ENCODE results near the gene NFE2.

NFE2 gene

DNA sequence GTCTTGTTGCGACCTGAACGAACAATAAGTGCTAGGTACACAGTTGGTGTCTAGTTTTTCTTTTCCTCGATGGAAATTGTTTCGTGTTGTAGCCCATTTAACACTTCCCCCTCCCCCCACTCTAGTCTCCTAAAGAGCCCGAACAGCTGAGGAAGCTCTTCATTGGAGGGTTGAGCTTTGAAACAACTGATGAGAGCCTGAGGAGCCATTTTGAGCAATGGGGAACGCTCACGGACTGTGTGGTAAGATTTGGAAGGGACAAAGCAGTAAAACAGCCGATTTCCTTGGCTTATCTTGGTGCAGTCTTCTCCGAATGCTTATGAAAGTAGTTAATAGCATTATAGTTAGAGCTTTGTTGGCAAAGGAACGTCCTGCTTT, 19.6 kb downstream of the NFE2 start:
- peak; percentile 65 for DNase-seq

GRCh38 chr12:54280468-54281260, 20.2 kb downstream of the NFE2 start, which contains the start of gene HNRNPA1:
Gene HNRNPA1, plus strand, starts transcription at chr12:54280726. Its CDS starts 82 bp downstream, at chr12:54280808.
- peak; percentile 100 for DNase-seq

GRCh38 chr12:54279632-54280467, 21.0 kb downstream of the NFE2 start, which contains the start of gene CBX5:
Gene CBX5, minus strand, starts transcription at chr12:54280122. Its CDS starts 22,472 bp downstream, at chr12:54257650.
- DNase-seq, result peak; percentile 99

GRCh38 chr12:54279227-54279631, 21.6 kb downstream of the NFE2 start:
- DNase-seq, result no peak

DNA sequence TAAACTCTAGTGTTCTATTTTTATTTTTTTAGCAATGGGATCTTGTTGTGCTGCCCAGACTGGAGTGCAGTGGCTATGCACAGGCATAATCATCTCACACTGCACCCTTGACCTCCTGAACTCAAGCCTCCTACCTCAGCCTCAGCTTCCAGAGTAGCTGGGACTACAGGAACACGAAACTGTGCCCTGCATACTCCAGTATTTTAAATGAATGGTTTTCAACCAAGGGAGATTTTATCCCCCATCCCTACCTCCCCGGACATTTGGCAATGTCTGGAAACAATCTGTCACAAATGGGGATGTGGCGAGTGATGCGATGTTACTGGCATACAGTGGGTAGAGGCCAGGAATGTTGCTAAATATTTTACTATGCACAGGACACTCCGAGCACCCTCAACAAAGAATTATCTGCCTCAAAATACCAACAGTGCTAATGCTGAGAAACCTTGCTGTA, 23.0 kb downstream of the NFE2 start:
- no peak for DNase-seq

DNA sequence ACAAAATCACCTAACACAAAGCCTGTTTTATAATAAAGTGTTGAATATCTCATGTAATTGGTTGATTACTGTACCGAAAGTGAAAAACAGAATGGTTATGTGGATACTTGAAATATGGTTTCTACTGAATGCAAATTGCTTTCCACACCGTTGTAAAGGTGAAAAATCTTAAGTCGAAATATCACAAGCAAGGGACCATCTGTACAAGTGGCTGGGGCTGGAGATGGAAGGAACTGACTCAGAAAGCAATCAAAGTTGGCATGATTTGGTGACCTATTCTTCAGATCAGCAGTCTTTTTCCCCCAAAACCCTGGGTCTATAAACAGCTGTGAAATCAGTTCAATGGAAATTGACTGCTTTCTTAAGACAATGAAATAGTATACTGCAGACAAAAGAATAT, 24.4 kb downstream of the NFE2 start:
- no peak for DNase-seq

DNA sequence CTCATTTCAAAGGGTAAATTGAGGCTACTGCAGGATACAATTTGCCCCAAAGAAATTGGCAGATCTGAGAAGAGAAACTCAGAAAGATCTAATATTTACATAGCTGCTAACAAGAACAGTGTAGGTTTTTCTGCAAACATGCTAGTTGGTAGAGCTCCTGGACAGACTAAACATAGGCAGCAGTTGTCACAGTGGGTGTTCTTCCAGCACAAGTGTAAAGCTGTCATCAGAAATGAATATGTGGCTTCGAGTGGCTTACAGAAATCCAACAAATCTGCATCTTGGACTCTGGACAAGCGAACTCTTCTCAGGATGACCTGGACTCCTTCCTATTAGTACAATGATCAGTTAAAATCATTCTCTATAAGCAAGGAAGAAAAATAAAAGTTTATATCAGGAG, 26.8 kb downstream of the NFE2 start:
- DNase-seq, result no peak

GRCh38 chr12:54272214-54272613, 28.6 kb downstream of the NFE2 start:
- peak; percentile 59 for DNase-seq

DNA sequence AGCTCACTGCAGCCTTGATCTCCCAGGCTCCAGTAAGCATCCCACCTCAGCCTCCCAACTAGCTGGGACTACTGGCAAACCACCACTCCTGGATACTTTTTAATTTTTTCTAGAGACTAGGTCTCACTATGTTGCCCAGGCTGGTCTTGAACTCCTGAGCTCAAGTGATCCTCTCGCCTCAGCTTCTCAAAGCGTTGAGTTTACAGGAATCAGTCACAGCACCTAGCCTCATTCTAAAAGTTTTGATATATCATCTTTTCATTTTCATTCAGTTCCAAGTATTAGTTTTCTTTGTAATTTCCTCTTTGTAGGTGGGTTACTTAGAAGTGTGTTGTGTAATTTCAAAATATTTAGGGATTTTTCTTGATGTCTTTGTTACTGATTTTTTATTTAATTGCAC, 30.5 kb downstream of the NFE2 start:
- DNase-seq, result peak; percentile 55

DNA sequence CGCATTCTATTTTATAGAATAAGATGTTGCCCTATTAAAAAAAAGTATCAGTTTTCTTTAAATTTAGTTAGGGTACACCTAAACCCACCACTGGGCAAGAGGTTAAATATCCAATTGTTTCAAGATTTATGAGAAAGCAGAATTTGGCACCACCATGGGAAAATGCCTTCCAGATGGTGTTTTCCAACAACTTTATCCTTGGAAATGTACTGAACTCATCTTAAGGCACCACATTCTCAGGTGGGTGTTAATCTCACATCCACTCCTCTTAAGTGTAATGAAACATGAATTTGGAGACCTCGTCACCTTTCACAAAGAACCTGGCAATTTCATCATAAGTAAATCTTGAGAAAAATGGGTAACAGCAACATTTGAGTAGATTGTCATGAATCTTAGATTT, 34.0 kb downstream of the NFE2 start:
- DNase-seq, result no peak

- no peak for DNase-seq
These were observed 35.4 kb downstream of the NFE2 start for GRCh38 chr12:54265364-54265812.

GRCh38 chr12:54262403-54262925, 38.4 kb downstream of the NFE2 start:
- DNase-seq, result no peak

DNA sequence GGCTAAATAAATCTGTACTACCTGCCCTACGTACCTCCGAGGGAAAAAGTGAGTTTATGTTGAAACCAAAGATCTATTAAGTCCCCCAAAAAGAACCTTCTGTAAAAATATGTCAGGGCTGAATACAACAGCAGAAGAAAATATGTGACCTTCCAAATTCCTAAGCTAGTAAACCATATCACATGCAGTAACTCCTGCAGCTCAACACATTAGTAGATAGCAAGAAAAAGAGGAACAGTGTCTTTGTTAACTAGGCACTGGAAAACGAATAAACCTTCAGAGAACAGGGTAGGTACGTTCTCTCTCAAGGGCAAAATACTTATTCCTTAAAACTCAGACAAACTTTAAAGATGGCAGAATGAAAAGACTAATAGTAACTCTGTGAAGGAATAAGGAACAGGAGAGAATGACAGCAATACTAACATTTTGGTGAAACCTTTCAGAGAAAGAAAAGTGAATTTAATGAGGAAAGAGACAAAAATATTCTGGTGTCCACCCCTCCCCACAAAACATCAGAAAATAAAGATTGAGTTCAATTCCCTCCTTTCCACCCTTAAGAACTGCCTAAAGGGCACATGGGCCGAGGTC, 38.9 kb downstream of the NFE2 start:
- DNase-seq, result no peak

- no peak for DNase-seq
These were observed 41.4 kb downstream of the NFE2 start for GRCh38 chr12:54259194-54260011.

DNA sequence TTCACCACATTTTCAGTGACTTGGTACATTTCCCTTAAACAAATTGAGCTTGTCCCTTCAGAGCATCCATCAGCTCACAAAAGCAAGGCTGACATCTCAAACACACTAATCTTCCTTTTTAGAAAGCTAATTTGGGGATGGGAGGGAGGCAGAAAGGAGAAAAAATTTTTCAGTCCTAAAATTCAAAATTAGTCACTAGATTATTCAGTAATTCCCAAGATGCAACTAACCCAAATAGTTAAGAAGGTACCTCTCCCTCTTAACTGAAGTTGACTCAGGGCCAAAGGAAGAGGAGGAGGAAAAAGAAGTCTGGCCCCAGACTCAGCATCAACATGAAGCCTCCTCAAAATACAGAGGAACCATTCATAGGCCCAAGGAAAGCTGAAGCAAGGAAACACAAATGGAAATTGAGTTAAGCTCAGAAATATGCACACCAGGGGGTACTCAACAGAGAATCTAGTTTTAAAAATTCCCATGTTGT, 42.6 kb downstream of the NFE2 start:
- no peak for DNase-seq

DNA sequence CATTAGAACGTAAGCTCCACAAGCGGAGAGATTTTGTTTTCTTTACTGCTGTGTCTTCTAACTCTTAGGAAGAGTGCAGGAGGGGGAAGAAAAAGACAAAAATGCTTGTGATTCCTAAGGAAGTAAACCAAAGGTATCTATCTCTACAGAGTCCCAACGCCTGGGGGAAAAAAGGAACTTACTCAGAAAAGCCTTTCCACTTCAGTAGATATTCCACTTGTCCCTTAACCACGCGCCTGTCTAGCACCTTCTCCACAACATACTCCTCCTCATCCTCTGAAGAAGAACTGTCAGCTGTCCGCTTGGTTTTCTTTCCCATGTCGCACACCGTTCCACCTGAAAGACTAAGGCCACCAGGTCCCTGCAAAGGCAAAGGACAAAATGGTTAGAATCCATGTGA, 43.5 kb downstream of the NFE2 start:
- no peak for DNase-seq

DNA sequence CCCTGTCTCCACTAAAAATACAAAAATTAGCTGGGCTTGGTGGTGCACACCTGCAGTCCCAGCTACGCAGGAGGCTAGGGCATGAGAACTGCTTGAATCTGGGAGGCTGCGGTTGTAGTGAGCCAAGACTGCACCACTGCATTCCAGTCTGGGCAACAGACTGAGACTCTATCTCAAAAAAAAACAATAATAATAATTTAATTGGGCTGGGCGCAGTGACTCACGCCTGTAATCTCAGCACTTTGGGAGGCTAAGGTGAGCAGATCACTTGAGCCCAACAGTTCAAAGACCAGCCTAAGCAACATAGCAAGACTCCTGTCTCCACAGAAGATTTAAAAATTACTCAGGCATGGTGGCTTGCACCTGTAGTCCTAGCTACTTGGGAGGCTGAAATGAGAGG, 47.6 kb downstream of the NFE2 start:
- DNase-seq, result no peak

DNA sequence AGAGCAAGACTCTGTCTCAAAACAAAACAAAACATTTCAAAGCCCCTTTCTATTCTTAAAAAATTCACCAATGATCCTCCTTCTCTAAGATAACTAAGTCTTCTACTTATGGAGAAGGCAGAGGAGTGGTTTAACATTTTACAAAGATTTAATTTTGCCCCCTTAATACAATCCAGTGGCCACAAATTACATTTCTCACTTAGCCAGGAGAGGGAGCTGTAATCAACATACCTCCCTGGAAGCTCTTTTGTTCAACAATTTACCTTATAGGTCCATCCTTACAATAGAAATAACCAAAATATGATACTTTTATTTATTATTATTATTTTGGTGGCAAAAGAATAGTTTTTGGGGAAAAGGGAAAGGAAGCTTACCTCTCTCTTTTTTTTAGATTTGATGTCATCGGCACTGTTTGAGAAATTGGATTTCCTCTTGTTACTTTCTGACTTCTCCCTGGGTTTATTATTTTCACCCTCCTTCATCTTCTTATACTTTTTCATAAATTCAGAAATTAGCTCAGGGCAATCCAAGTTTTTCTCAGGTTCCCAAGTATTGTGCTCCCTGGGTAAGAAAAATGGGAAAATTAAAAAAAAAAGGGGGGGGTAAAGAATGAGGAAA, 49.0 kb downstream of the NFE2 start:
- DNase-seq, result peak; percentile 51

- DNase-seq, result no peak
These were observed 51.3 kb downstream of the NFE2 start for GRCh38 chr12:54249489-54249888.

DNA sequence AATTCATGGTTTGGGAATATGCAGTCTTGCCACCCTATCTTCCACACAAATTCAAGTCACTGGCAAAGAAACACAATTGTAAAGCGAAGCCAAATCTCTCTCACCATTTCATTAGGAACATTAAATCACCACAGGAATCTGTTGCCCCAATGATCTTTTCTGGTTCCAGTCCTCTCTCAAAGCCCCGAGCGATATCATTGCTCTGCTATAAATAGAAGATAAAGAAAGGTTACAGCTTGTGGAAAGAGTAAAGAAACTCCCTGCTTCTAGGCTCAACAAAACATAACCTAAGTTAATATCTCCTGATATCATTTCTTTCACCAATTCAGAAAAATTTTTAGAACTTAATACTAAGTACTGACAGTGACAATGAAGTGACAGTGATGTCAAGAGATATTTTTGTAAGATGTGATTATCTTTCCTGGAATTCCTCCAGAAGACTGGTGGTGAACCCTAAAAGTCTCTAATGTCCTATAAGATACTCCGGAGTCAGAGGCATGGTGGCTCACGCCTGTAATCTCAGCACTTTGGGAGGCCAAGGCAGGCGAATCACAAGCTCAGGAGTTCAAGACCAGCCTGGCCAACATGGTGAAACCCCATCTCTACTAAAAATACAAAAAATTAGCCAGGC, 54.7 kb downstream of the NFE2 start:
- DNase-seq, result no peak

Data from activated CD4-positive, alpha-beta T cell treated with anti-CD3 and anti-CD28 coated beads, Interleukin-2, amount 50 U/mL, for 16 hours (primary cell).